HG03025 (cell line): ENCODE measurements around the gene PHF13.
"Not testable (repeated sequence)": the region's sequence is repeated elsewhere in the genome, so short reads cannot be mapped to it uniquely, and the experiment has no call there.

Experiments used
- ATAC-seq: cut with Tn5 transposase; IDR thresholded peaks from one replicate; pipeline ENCODE4 v1.9.1; 2021; ENCODE audit warnings: mild to moderate bottlenecking, moderate library complexity; ENCODE audit not compliant: unreplicated experiment, low FRiP score

Gene PHF13

DNA sequence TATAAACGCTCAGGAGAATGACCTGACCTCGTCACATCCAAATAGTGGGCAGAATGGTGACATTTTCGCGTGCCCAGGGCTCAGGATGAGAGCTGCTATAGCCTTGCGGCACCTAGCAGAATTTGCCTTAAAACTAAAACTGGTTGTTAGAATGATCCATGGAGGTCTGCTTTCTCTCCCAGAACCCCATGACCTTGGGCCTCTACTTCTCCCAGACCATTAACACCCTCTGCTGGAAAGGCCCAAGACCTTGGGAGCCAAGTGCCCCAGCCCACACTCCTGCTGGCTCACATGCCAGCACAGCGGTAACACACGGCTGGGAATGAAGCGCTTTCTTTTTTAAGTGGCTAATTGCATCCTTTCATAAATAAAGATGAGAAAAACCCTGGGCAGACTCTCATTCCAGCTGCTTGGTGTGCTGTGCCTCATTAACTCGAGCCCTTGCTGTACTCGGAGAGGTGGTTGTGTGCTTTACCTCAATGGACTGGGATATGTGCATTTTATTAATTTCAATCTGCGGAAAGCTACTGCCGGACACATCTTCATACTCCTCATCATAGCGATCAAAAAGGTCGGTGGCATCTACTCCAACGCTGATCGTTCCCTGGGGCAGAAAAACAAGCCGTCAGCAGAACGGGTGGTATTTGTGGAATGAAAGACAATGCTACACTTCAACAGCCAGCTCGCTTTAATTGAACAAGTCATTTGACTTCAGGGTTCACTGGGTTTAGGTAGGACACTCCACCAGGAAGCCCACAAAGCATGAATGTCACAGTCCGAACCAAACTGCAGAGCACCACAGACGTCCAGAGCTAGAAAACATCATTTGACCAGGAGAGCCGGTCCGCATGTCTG lies 40.1 kb downstream of the PHF13 start:
- no peak for ATAC-seq

- no peak for ATAC-seq
These were observed 43.6 kb downstream of the PHF13 start for GRCh38 chr1:6657138-6657537.

- no peak for ATAC-seq
These were observed 45.0 kb downstream of the PHF13 start for GRCh38 chr1:6658359-6659060.

DNA sequence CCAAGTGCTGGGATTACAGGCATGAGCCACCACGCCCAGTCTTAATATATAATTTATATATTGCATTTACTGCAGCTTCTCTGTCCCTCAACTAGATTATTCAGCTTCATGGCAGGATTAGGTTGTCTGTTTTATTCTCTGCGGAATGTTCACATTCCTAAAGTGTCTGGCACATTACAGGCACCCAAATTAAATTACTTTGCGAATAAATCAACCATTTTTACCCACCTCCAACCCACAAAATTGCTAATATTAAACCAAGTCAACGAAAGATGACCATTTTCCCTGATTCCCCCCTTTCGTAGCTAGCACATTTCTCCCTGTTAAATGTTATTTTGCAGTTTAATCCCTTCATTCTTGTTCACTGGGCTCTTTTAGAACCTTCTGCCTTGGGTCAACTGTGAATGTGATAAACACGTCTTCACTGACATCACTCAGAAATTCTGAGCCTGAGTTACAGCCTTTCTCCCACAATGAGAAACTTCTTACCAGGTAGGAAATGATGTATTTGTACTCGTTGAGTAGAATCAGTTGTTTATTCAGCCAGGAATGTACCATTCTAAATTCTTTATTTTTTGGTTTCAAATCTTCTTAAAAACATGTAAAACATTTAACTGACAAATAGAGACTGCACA lies 47.0 kb downstream of the PHF13 start:
- ATAC-seq: no peak

- not testable (repeated sequence) for ATAC-seq
These were observed 48.9 kb downstream of the PHF13 start for GRCh38 chr1:6662468-6662867.

DNA sequence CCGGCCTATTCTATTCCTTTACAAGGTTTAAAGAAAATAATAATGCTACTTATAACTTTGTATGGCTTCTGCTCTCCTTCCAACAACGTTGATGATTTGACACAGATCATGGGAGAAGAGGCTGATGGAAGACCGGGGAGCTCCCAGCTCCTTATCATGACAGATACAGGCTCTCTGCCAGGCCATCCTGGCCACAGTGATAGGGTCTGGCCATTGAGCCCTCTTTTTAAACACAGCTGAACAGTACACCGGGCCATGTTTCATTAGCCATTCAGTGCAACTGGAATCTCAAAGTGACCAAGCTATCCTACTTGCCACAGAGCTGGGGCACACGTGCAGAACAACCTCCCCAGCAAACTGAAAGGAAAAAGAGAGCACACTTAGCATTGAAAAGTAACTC lies 53.2 kb downstream of the PHF13 start:
- no peak for ATAC-seq

DNA sequence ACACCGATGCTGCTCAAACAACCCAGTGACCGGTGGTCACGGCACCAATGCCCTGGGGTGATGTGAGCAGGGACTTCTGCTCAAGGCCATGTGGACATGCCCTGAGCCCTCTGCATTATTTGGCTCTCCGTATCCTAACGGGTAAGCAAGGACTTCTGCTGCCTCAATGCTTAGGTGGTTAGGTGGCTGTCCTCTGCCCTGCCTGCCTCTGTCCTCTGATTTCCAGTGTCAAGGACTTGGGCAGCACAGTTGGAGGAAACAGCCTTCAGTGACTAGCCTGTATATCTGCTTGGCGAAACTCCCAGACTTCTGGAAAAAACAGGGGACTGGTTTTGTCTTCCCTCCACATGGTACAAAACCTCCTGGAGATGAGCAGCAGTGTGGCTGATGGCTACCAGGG lies 53.6 kb downstream of the PHF13 start:
- no peak for ATAC-seq

- no peak for ATAC-seq
These were observed 55.0 kb downstream of the PHF13 start for GRCh38 chr1:6668503-6668902.

GRCh38 chr1:6672558-6672957 lies 59.0 kb downstream of the PHF13 start:
- ATAC-seq: no peak
